DMS53 treated with DMSO at 0.1 percent for 48 hours (cell line): ENCODE results near the gene DNM2.
"Not testable (repeated sequence)": the region's sequence is repeated elsewhere in the genome, so short reads cannot be mapped to it uniquely, and the experiment has no call there.

ENCODE experiments used
- DNase-seq: peaks from one replicate; lab custom pipeline; 2025; ENCODE audit not compliant: unreplicated experiment; lab: John Stamatoyannopoulos, UW

Gene DNM2

GRCh38 chr19:10751109-10751953 lies 33.5 kb downstream of the DNM2 start:
- DNase-seq: no peak

- no peak for DNase-seq
Measured at GRCh38 chr19:10752237-10752912, 34.5 kb downstream of the DNM2 start.

GRCh38 chr19:10752913-10753704 lies 35.2 kb downstream of the DNM2 start:
- no peak for DNase-seq

GRCh38 chr19:10756371-10756770 lies 38.5 kb downstream of the DNM2 start:
- DNase-seq: no peak

- DNase-seq: no peak
Measured at GRCh38 chr19:10756791-10757190, 38.9 kb downstream of the DNM2 start.

- DNase-seq: not testable (repeated sequence)
Measured at GRCh38 chr19:10758050-10758449, 40.2 kb downstream of the DNM2 start.

GRCh38 chr19:10758978-10759377 lies 41.1 kb downstream of the DNM2 start:
- DNase-seq: no peak

- DNase-seq: peak; percentile 13
Measured at GRCh38 chr19:10760273-10760944, 42.5 kb downstream of the DNM2 start.

- no peak for DNase-seq
Measured at GRCh38 chr19:10761443-10762250, 43.8 kb downstream of the DNM2 start.

- no peak for DNase-seq
Measured at GRCh38 chr19:10762656-10763055, 44.8 kb downstream of the DNM2 start.

GRCh38 chr19:10763411-10763810 lies 45.5 kb downstream of the DNM2 start:
- no peak for DNase-seq

- no peak for DNase-seq
Measured at GRCh38 chr19:10763828-10764339, 46.0 kb downstream of the DNM2 start.

GRCh38 chr19:10764340-10764894 lies 46.5 kb downstream of the DNM2 start:
- DNase-seq: no peak

- no peak for DNase-seq
Measured at GRCh38 chr19:10766049-10766623, 48.3 kb downstream of the DNM2 start.

- DNase-seq: no peak
Measured at GRCh38 chr19:10766671-10767201, 48.9 kb downstream of the DNM2 start.

- no peak for DNase-seq
Measured at GRCh38 chr19:10767726-10768125, 49.8 kb downstream of the DNM2 start.

- DNase-seq: no peak
Measured at GRCh38 chr19:10768369-10768768, 50.5 kb downstream of the DNM2 start.

- DNase-seq: no peak
Measured at GRCh38 chr19:10768936-10769335, 51.1 kb downstream of the DNM2 start.
